AG04450 (cell line): Measurements from ENCODE around the gene TMEM259. TPM values are rescaled to one million over a fixed set of nuclear protein-coding genes. Genes with fewer than 3 reads are reported as not detected.

ENCODE experiments used
- CTCF ChIA-PET: fragments of 300-600, 350-600 bp; formaldehyde crosslinking; extraction: SDS; loops from one replicate; lab custom pipeline; 2022; ENCODE audit warnings: antibody characterized with exemption, inconsistent platforms; lab: Charles Lee
- POLR2A ChIA-PET: fragments of 350-600 bp; formaldehyde crosslinking; extraction: SDS; loops from one replicate; lab custom pipeline; 2021; ENCODE audit warnings: antibody characterized with exemption, inconsistent platforms; lab: Yijun Ruan, JAX
- DNase-seq: peaks from one replicate; pipeline ENCODE4 v3.0.0-alpha.2; 2011; ENCODE audit warnings: low read depth, low spot score
- H3K27ac ChIP-seq: one replicate; pipeline ENCODE4 v1.5.1; 2012; ENCODE audit warnings: low read depth, low read length, control low read depth
- H3K27me3 ChIP-seq: one replicate; pipeline ENCODE4 v1.6.0; 2012; ENCODE audit warnings: low read length; ENCODE audit not compliant: control insufficient read depth, insufficient read depth
- H3K4me3 ChIP-seq: 2 replicates; pipeline ENCODE4 v1.5.1; 2011; ENCODE audit warnings: mild to moderate bottlenecking, low read depth, low read length, control low read depth
- H3K9me3 ChIP-seq: 2 replicates; pipeline ENCODE4 v1.5.1; 2012; ENCODE audit warnings: low read length; ENCODE audit not compliant: control insufficient read depth, insufficient read depth
- CTCF ChIP-seq: IDR thresholded peaks from 2 replicates; pipeline ENCODE4 v1.5.1; 2011; ENCODE audit warnings: low read depth, low read length, control low read depth, inconsistent platforms
- polyA plus RNA-seq: library from polyadenylated mRNA; depleted of rRNA; stranded (reverse); fragments of >200 nt; gene quantifications from 2 replicates; pipeline ENCODE4 v1.2.3, GENCODE V29; 2011

TMEM259 gene
- polyA plus RNA-seq, 1 experiment: 55.8 TPM

GRCh38 chr19:1015061-1015781, 5.7 kb downstream of the TMEM259 start:
- ChIA-PET CTCF (interaction anchor here (1.2 kb wide), 1 partner anchor 229 kb away, joined by 3 read pairs; no protein-coding TSS in a partner anchor), POLR2A (interaction anchor here (0.7 kb wide), 1 partner anchor 330 kb away, joined by 4 read pairs; no protein-coding TSS in a partner anchor)
- DNase-seq: no peak
- no peaks in the 10 kb centered on the region for H3K27me3 ChIP-seq
- no peak overlapping the region for H3K27ac ChIP-seq
- TF ChIP-seq CTCF: no peak
- peaks cover 4% of the 10 kb centered on the region; the same call in 1 of the 2 replicates for H3K9me3 ChIP-seq
- H3K4me3 ChIP-seq: no peak overlapping the region

GRCh38 chr19:1014161-1015060, 6.5 kb downstream of the TMEM259 start:
- Histone ChIP-seq H3K27me3 (no peaks in the 10 kb centered on the region), H3K9me3 (peaks cover 4% of the 10 kb centered on the region; the same call in 1 of the 2 replicates), H3K4me3 (no peak overlapping the region), H3K27ac (no peak overlapping the region)
- POLR2A ChIA-PET: interaction anchor here (0.6 kb wide), 1 partner anchor 135 kb away, joined by 6 read pairs; no protein-coding TSS in a partner anchor
- CTCF ChIA-PET: no interaction called here
- no peak for DNase-seq
- TF ChIP-seq CTCF: no peak

- POLR2A ChIA-PET: no interaction called here
- H3K9me3 ChIP-seq: peaks cover 4% of the 10 kb centered on the region; the same call in 1 of the 2 replicates
- no peak for DNase-seq
- no peak overlapping the region for H3K4me3 ChIP-seq
- TF ChIP-seq CTCF: no peak
- no peak overlapping the region for H3K27ac ChIP-seq
- no peaks in the 10 kb centered on the region for H3K27me3 ChIP-seq
- CTCF ChIA-PET: no interaction called here
Observed at GRCh38 chr19:1013218-1013617, 7.7 kb downstream of the TMEM259 start.

- no peak overlapping the region for H3K27ac ChIP-seq
- DNase-seq: no peak
- H3K4me3 ChIP-seq: no peak overlapping the region
- ChIA-PET POLR2A (no interaction called here), CTCF (no interaction called here)
- peaks cover 4% of the 10 kb centered on the region; the same call in 1 of the 2 replicates for H3K9me3 ChIP-seq
- no peaks in the 10 kb centered on the region for H3K27me3 ChIP-seq
- TF ChIP-seq CTCF: no peak
Observed at GRCh38 chr19:1012334-1012733, 8.6 kb downstream of the TMEM259 start.
